ENCODE data around the gene EEFSEC.

Gene EEFSEC

DNA sequence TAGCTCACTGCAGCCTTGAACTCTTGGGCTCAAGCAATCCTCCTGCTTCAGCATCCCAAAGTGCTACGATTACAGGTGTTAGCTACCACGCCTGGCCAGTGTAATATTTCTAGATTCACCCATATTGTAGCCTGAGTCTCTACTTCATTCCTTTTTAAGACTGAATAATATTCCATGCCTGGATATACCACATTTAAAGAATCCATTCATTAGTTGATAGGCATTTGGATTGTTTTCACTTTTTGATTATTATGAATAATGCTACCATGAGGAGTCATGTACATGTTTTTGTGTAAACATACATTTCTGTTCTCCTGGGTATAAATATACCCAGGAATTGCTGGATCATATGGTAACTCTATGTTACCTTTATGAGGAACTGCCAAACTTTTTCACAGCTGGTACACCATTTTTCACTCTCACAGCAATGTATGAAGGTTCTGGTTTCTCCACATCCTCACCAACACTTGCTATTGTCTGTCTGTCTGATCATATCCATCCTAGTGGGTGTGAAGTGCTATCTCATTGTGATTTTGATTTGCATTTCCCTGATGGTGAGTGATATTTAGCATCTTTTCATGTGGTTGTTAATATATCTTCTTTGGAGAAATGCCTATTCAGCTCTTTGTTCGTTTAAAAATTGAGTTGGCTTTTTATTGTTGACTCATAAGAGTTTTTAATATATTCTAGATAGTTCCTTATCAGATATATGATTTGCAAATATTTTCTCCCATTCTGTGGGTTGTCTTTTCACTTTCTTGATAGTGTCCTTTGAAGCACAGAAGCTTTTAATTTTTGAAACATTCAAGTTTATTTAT, 32.6 kb downstream of the EEFSEC start:
- no peak for DNase-seq

DNA sequence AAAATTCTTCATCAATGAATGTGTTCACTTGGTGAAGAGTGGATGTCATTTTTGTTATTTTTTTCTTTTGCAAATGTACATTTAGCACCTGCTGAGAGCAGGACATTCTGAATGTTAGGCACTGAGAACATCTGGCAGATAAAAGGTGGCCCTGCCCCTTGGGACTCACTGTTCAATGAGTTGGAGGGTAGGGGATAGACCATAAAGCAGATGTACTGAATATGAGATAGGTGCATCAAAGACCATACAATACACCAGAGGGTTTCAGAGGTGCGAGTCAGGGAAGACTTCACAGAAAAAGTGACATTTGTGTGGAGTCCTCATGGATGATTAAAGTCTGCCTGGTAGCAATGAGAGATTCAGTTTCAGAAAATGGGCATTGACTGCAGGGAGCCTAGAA, 34.2 kb downstream of the EEFSEC start:
- no peak for DNase-seq

DNA sequence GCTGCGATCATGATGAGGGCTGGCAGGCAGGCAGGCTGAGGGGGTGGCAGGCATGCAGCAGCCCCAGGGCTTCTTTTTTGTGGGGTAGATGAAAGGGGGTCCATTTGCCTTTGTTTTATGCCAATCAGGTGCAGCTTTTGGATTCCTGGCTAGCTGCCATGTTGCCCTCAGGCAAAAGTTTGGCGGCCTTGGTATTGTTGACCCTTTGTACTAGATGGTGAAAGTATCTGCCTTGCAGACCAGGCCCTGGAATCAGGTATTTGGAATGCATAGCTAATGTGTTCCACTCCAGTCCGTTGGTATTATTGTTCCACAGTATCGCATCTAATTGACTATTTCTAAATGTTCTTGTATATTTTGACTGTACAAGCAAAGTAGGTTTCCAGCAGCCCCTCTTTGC, 35.0 kb downstream of the EEFSEC start:
- DNase-seq: no peak

DNA sequence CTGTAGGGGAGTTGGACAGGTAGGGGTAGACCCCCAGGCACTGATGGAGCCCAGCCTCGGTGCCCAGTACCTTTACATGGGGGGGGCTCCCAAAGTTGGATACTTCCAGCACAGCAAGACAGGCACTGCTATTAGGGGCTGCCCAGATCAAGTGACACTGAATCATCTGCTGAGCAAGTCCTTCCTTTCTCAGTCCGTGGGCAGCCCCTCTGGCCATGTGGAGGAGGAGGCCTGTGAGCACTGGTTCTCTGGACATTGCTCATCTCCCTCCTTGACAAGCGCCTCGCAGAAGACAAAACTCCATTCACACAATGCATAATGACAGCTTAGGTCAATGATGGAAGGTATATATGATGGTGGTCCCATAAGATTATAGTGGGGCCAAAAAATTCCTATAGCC, 35.7 kb downstream of the EEFSEC start:
- DNase-seq: peak; percentile 71 to 76 (median 72)

DNA sequence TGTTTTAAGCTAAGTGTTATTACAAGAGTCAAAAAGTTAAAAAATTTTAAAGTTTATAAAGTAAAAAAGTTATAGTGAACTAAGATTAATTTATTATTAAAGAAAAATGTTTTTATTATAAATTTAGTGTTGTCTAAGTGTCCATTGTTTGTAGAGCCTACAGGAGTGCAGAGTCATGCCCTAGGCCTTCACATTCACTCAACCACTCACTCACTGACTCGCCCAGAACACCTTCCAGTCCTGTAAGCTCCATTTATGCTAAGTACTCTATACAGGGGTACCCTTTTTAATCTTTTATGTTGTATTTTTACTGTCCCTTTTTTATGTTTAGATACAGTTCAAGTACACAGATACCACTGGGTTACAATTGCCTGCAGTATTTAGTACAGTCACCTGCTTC, 37.2 kb downstream of the EEFSEC start:
- DNase-seq: no peak

DNA sequence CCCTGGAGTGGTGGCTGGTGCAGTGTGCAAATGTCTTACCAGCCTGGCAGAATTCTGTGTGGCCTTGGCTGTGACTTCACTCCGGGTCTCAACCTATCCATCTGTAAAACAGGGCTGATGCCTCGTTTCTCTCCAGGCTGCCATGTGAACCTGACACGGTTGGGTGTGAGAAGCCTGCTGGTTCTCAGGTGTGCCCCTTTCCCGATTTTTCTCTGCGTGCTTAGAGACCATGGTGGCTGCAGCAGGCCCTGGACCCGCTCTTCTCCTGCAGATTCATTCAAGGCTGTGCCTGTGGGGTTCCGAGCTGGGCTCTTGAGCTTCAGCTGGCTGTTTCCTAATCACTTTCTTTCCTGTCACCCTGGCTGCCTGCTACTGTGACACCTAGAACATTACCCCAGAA, 38.9 kb downstream of the EEFSEC start:
- DNase-seq: no peak

DNA sequence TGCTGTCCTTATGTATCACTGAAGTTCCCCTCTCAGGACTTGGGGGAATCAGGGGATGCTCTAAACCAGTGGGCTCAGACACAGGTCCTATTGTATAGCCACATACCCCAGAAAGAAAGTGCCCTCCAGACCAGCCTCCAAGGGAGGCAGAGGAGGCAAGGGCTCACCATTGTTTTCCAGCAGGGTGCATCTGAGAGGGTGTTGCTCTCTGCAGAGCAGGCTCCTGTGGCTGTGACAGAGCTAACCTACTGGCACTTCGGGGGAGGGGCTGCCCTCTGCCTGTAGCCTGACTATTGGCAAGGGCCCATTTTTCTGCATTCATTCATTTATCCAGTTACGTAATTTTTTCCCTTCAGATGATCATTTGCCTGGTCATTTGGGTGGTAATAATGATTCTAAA, 39.9 kb downstream of the EEFSEC start:
- DNase-seq: no peak

DNA sequence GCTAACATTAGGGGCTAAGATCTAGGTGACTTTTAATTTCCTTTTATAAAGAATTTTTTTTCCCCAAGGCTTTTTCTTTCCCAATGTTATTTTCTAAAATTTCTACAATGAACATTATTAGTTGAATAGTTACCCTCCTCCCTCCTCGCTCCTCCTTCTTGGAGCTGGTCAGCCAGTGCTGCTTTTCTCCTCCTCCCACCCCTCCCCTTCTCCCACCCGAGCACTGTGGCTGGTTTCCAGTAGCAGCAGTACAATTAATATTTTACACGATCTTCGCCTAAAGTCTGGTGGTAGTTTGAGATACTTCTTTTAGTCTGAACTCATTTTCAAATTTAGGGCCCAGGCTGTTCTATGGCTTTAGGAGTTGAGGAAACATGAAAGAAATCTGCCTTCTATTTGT, 41.6 kb downstream of the EEFSEC start:
- no peak for DNase-seq

DNA sequence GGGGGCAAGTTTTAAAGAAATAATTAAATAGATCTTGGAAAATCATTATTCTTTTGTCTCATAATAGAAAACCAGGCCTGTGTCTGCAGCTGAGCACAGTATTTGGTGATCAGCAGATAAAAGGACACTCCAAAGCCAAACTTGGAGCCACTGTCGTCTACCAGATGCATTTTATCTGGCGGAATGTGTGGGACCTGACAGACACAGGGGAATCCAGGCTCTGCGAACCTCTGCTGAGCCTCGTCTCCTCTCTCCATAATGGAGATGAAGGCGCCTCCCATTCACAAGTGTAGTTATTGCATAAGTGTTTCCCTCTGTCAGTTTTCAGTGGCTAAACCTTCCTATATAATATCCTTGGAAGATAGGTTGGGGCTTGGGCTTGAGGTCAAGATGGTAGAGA, 42.1 kb downstream of the EEFSEC start:
- no peak for DNase-seq

DNA sequence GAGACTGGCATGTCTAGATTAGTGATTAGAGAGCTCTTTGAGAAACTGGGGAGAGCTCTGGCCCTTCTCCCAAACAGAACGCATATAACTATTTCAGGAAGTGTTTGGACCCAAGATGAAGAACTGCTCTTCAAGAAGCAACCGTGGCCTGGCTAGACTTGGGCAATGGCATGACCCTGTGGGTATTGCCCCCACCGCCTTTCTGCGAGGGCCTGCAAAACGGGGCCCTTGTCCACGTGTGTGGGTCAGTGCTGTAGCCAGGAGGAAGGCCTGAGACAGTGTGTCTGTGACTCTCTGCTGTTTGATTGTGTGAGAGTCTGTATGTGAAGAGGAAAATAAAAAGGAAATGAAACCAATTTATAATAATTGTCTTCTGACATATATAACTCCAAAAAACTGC, 42.5 kb downstream of the EEFSEC start:
- peak; percentile 22 to 39 (median 33) for DNase-seq

DNA sequence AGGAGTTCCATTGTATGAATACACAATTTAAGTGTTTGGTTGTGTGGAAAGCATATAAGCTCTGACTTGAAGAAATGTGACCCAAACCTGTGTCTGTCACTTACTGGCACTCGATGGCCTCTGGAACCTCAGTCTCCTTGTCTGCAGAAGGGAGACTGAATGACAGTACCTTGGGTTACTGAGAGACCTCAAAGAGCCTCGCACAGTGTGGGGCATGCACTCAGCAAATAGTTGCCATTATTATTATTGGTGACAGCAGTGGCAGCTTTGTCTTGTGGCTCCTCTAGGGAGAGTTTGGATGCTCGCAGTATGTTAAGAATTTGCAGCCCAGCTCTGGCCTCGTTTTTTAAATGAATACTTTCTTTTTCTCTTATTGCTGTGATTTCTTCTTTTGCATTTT, 43.4 kb downstream of the EEFSEC start:
- DNase-seq: no peak

DNA sequence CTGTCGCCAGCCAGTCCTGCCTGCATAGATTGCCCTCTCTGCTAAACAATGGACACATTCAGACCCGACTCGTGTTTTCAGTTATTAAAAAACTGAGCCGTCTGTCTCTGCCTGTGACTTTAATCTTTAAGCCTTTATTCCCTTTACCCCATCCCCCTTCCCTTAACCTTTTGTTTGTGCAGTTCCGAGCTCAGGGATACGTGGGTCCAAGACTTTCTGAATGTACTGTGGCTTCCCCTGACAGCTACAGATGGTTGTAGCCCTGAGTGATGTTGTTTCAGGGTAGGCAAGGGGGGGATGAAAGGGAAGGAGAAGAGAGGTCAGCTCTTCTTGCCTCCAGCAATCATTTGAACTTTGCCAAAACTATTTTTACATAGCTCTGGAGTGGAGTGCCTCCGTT, 44.6 kb downstream of the EEFSEC start:
- no peak for DNase-seq

DNA sequence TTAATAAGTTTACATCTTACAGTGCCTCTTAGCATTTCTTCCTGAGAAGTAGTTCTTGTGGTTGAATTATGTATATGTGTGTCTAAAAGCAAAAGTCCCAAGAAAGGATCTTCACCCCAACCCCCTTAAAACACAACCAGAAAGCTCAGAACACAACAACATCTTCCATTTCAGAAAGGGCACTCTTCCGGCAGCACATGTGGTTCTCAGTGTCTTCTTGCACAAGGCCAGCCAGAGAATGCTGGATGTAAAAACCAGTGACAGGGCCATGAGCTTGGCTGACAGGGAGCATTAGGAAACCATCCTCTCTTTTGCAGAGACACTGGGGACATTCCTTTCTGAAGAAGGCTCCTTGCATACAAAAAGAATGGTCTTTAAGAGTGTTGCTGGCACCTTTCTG, 45.0 kb downstream of the EEFSEC start:
- no peak for DNase-seq

DNA sequence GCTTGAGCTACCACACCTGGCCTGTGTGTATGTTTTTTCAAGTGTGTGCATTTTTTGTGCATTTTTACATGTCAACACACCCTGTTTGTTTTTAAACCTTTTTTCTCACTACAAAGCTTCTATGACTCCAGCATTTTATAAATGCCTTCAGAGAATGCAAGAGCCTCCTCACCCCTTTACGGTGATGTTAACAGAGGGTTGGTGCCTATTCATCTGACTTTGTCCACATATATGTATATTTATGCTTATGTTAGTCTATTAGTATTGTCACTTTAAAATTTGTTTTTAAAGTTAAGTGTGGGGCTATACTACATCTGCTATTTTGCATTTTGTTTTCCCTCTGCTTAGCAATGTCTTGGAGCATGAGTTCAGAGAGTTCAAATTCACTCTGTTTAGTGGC, 45.8 kb downstream of the EEFSEC start:
- DNase-seq: no peak

DNA sequence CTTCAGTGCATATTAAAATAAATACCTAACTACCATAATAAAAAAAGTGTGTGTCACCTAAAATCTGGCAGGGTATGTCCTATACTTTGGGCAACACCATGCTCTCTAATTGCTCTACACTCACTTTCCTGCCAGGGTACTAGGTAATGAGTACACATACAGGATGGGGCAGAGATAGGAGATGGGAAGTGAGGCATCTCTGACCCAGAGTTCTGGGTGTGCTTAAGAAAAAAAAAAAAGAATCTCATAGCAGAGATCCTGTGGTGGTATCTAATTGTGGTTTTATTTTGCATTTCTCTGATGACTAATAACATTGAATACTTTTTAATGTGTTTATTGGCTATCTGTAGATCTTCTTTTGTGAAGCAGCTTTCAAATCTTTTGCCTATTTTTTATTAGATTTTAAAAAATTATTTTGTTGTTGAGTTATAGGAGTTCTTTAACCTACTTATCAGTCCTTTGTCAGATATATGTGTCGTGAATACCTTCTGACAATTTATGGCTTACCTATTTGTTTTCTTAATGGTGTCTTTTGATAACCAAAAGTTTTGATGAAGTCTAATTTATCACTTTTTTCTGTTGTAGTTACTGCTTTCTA, 48.0 kb downstream of the EEFSEC start:
- DNase-seq: no peak

DNA sequence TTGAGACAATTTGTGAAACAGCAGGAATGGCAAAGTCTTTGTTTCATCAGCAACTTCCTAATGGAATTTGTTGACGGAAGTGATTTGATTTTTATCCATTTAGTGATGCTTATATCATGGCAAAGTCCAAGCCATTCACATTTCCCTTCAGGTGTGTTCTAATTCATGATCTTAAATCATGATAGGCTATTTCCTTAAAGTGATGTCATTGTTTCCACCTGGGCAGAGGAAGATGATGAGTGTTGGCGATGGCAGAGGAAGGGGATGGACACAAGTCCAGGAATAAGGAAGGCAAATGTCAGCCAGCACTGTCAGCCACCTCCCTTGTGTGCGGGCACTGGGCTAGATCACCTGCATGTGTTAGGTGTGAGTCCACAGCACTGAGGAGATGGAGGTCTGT, 49.9 kb downstream of the EEFSEC start:
- DNase-seq: no peak

DNA sequence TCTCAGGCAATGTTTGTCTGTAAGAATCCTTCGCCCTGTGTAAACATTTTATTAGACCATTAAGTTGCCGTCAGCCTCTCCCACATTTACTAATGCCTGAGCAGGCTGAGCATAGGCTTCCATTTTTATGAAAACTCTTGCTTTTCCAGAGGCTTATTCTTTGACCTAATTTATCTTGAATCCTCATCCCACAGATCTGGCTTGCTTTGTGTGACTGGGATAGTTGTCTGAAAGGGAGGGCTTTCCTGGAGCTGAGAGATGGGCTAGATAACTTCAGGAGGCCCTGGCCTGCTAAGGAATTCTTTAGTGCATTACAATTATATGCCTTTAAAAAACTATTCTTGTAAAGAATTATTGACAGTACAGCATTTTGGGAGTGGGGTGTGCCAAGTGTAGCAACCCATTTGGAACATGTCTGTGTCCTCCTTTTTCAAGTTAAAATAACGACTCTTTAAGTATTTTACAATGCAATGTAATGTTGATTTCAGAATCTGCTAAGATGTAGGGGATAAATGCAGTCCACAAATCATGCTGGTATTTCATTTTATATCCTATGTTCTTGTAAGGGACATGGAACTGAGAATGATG, 52.4 kb downstream of the EEFSEC start:
- no peak for DNase-seq

DNA sequence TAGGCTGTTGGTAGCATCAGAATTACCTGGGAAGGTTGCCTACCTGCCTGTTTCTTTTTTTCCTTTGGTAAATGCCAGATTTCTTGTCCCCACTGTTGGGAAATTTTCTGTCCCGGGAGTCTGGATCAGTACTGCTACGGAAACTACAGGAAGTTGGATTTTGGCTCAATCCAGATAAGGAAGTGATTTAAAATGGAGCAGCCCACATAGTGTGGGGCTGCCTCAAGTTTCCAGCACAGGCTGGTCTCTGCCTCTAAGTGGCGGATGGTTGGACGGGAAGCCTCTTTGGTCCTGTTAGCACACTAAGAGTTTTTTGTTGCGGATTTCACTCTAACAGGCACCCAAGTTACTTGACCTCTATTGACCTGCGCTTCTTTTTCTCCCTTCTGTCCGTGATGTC, 54.7 kb downstream of the EEFSEC start:
- peak in 1 of 3 donors; percentile 7 for DNase-seq

DNA sequence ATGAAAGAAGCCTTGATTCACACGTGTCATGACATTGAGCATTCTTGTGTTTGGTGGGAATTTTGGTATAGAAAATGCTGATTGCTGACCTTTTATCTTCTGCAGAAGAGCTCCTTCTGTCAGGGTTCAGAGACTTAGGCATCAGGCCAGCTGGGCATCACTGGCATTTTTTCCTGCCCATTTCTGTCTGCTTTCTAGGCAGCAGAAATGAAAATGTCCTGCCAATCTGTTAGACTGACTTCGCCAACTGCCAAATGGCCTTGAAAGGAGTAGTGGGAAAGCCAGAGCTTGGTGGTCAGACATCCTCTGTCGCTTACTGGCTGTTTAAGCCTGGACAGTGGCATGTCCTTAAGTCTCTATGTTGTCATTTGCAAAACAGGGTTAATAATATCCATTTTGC, 57.4 kb downstream of the EEFSEC start:
- DNase-seq: no peak

DNA sequence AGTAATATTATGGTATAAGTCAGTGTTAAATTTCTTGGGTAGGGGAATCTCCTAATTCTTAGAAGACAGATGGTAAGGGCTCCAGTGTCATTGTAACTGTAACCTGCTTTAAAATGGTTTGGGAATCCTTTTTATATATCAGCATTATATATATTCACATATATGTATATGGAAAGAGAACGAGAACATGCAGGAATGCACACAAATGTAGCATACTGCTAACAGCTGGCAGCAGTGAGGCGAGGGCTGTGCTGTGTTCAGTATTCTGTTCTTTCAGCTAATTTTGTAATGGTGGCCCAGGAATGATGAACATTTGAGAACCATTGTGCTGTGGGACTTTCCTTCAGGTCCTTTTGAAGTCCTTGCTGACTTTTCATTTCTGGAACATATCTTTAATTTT, 60.8 kb downstream of the EEFSEC start:
- DNase-seq: no peak

DNA sequence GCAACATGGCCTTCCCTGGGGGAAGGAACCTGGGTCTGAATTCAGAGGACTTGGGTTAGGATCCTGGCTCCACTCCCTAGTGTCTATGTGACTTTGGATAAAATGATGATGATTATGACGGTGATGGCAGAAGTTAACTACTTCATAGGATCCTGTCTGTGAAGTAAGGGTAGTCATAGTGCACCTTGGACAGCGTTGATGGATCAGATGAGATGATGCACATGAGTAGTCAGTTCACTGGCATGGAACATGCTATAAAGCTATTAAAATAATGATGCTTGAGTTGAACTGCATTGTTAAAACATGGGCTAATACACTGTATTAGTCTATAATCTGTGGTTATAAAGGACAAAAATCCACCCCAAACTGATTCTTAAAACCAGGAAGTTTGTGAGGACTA, 62.0 kb downstream of the EEFSEC start:
- DNase-seq: no peak

DNA sequence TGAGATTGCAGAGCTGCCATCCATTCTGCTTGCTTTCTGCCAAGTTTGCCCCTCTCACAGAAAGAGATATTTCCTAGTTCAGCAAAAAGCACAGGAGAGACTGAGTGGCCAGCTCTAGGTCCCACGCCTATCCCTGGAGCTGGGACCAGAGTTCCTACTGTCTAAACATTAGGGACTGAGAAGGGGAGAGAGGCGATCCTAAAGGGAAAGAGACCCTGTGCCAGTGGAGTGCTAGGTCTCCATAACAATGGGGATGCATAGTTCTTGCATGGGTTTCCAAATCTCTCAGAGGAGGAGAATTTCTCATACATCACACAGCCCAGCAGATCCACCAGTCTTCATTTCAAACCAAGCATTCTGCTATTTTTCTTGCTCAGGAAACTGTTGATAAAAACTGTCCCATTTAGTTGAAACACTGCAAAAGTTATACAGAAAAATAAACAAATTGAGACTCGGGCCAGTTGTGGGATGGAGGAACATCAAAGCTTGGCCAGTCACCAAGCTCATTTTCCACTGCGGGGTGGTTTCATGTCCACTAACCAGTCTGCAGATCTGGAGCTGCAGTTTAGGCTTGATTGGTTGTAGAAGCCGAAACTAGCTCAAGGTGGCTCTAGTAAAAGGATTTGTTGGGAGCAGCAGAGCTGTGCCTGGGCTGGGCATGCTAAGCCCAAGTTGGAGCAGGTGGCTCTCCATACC, 62.7 kb downstream of the EEFSEC start:
- no peak for DNase-seq

DNA sequence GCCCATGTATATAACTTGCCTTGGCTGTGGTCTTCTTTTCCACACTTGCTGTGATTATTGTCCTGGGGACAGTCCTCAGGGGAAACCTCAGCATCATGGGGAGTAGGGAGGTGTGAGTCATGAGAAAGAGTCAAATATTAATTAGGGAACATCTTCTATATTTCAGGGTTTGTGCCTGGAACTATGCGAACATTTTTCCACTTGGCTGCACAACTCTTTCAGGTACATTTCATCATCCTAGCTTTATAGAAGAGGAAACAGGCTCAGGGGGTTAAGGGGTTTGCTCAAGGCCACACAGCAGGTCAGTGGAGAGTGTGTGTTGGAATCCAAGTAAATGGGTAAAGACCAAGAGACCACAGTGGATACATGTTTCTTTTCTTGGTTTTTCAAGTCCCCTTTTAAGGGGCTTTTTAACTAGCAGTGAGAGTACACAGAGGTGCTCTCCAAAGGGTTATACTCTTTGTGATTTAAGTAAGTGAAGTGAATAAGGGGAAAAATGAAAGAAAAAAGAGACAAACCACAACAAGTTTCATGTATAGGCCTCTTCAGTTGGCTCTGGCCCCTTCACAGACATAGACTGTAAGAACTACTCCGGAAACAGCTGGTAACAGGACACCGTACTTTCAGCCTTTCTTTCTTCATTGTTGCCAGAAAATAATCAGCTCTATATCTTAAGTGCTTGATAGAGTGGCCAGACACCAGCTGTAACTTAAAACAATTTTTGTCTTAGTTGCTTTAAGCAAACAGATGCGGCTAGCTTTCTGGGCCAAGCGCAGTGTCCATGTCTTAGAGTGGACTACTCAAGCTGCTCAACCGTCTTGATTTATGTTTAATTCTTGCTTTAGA, 64.6 kb downstream of the EEFSEC start:
- DNase-seq: no peak
